SK-N-SH (cell line): ENCODE results near the gene TUT4.

ENCODE experiments used
- CTCF ChIP-seq: fragments of 200-600 bp; sonication (generic); IDR thresholded peaks from 2 replicates; pipeline ENCODE4 v1.6.1; 2017; ENCODE audit warnings: antibody characterized with exemption, mild to moderate bottlenecking, moderate library complexity
- EZH2phosphoT487 ChIP-seq: fragments of 200-600 bp; sonication (generic); IDR thresholded peaks from 2 replicates; pipeline ENCODE4 v1.6.1; 2017; ENCODE audit warnings: low read depth, mixed run types, mild to moderate bottlenecking, antibody characterized with exemption, moderate library complexity, borderline replicate concordance
- FOSL2 ChIP-seq: IDR thresholded peaks from 2 replicates; pipeline ENCODE4 v1.4.0; 2012; ENCODE audit warnings: low read depth, mild to moderate bottlenecking, moderate library complexity, borderline replicate concordance
- FOXJ3 ChIP-seq: sonication (generic); formaldehyde crosslinking; IDR thresholded peaks from 2 replicates; pipeline ENCODE4 v1.5.1; 2020; ENCODE audit warnings: mild to moderate bottlenecking, missing genetic modification reagents
- FOXM1 ChIP-seq: IDR thresholded peaks from 2 replicates; pipeline ENCODE4 v1.4.0; 2012; ENCODE audit warnings: low read depth, mild to moderate bottlenecking
- GABPA ChIP-seq: IDR thresholded peaks from 2 replicates; pipeline ENCODE4 v1.4.0; 2012; ENCODE audit warnings: low read depth, mild to moderate bottlenecking
- PBX3 ChIP-seq: IDR thresholded peaks from 2 replicates; pipeline ENCODE4; 2012
- POLR2AphosphoS5 ChIP-seq: IDR thresholded peaks from 2 replicates; pipeline ENCODE4 v1.6.1; 2012; ENCODE audit warnings: low read depth, low read length
- RXRA ChIP-seq: IDR thresholded peaks from 2 replicates; pipeline ENCODE4 v1.4.0; 2012; ENCODE audit warnings: low read depth, mild to moderate bottlenecking, borderline replicate concordance
- SMC3 ChIP-seq: IDR thresholded peaks from 2 replicates; pipeline ENCODE4 v1.6.1; 2012; ENCODE audit warnings: low read depth, low read length, improper control_type of control experiment
- TEAD4 ChIP-seq: IDR thresholded peaks from 2 replicates; pipeline ENCODE4 v1.4.0; 2012; ENCODE audit warnings: mild to moderate bottlenecking, borderline replicate concordance; ENCODE audit not compliant: insufficient read depth
- USF2 ChIP-seq: fragments of 150-350 bp; IDR thresholded peaks from 2 replicates; pipeline ENCODE4 v1.6.1; 2017; ENCODE audit warnings: antibody characterized with exemption, low read length, low read depth, borderline replicate concordance

GRCh38 chr1:52574594-52574993 is 21.7 kb upstream of the TUT4 start:
- TF ChIP-seq FOSL2 (peak; percentile 94), CTCF (no peak), TEAD4 (peak; percentile 54; the same call in 1 of the 2 replicates), GABPA (no peak), EZH2phosphoT487 (no peak), SMC3 (no peak), POLR2AphosphoS5 (peak; percentile 40; the same call in 1 of the 2 replicates), FOXJ3 (CRISPR knock-in tag) (no peak), RXRA (no peak), FOXM1 (no peak), USF2 (no peak), PBX3 (peak; percentile 70)
